ENCODE measurements around the gene CAMK1D. TPM values are rescaled to one million over a fixed set of nuclear protein-coding genes. Genes with fewer than 3 reads are reported as not detected.

Gene CAMK1D
- total RNA-seq, 4 donors from 2014 or later = 13.5 to 21.4 (median 15.7) TPM

- Histone ChIP-seq H3K9me3 (no peaks in the 10 kb centered on the region), H3K4me1 (peaks cover 10 to 38% (median 20%) of the 10 kb centered on the region in 4 donors), H3K4me3 (no peak overlapping the region), H3K36me3 (no peaks in the 10 kb centered on the region), H3K27me3 (no peaks in the 10 kb centered on the region), H3K27ac (no peak overlapping the region)
- TF ChIP-seq EP300 (IDR thresholded peaks at IDR 0.05; ENCODE audit: low read depth) (no peak), POLR2AphosphoS5 (IDR thresholded peaks at IDR 0.05) (no peak), CTCF (IDR thresholded peaks at IDR 0.05) (no peak), POLR2A (IDR thresholded peaks at IDR 0.05) (no peak)
- DNase-seq = no peak
- in situ Hi-C loops (cut with MboI; ENCODE audit: low pct_ligation_motif_present in 1 of 4, low pct_unique_long_range_greater_than_20kb in 1 of 4, low sequenced_read_pairs in 3 of 4) = loop anchor here in 2 of 4 donors (25.0 kb wide), 1 partner anchor 237 kb away; no protein-coding TSS in a partner anchor
- WGBS, 2 donors (ENCODE audit: low coverage in 1 of 2) = 67 to 85% methylated on average over 4 to 7 of the region's 7 CpGs
- intact Hi-C loops (cut with DNase I; ENCODE audit: low total_unique reads) = no loop called here
These were observed 150.0 kb downstream of the CAMK1D start for GRCh38 chr10:12499076-12499986.

- TF ChIP-seq CTCF (IDR thresholded peaks at IDR 0.05) = no peak
- TF ChIP-seq POLR2AphosphoS5 (IDR thresholded peaks at IDR 0.05) = no peak
- TF ChIP-seq EP300 (IDR thresholded peaks at IDR 0.05; ENCODE audit: low read depth) = no peak
- no peak for TF ChIP-seq POLR2A (IDR thresholded peaks at IDR 0.05)
- Histone ChIP-seq H3K36me3 (no peaks in the 10 kb centered on the region), H3K4me1 (peaks cover 10 to 38% (median 20%) of the 10 kb centered on the region in 4 donors), H3K27ac (no peak overlapping the region), H3K4me3 (no peak overlapping the region), H3K27me3 (no peaks in the 10 kb centered on the region), H3K9me3 (no peaks in the 10 kb centered on the region)
- intact Hi-C loops (cut with DNase I; ENCODE audit: low total_unique reads) = no loop called here
- in situ Hi-C loops (cut with MboI; ENCODE audit: low pct_ligation_motif_present in 1 of 4, low pct_unique_long_range_greater_than_20kb in 1 of 4, low sequenced_read_pairs in 3 of 4) = no loop called here
- no peak for DNase-seq
- WGBS, 2 donors (ENCODE audit: low coverage in 1 of 2) = 25 to 41% methylated on average over 4 to 7 of the region's 7 CpGs
These were observed 151.3 kb downstream of the CAMK1D start for GRCh38 chr10:12500381-12501303.

- H3K4me3 ChIP-seq = no peak overlapping the region
- H3K36me3 ChIP-seq = no peaks in the 10 kb centered on the region
- WGBS, 2 donors (ENCODE audit: low coverage in 1 of 2) = 65% methylated on average over 12 of the region's 12 CpGs; no CpG with 5 or more reads in 1 of the 2 donors
- no peaks in the 10 kb centered on the region for H3K9me3 ChIP-seq
- in situ Hi-C loops (cut with MboI; ENCODE audit: low pct_ligation_motif_present in 1 of 4, low pct_unique_long_range_greater_than_20kb in 1 of 4, low sequenced_read_pairs in 3 of 4) (no loop called here), intact Hi-C loops (cut with DNase I; ENCODE audit: low total_unique reads) (no loop called here)
- TF ChIP-seq POLR2AphosphoS5 (IDR thresholded peaks at IDR 0.05) = no peak
- no peak for TF ChIP-seq CTCF (IDR thresholded peaks at IDR 0.05)
- TF ChIP-seq POLR2A (IDR thresholded peaks at IDR 0.05) = no peak
- TF ChIP-seq EP300 (IDR thresholded peaks at IDR 0.05; ENCODE audit: low read depth) = no peak
- H3K27ac ChIP-seq = no peak overlapping the region
- peaks cover 10 to 38% (median 20%) of the 10 kb centered on the region in 4 donors for H3K4me1 ChIP-seq
- DNase-seq = no peak
- H3K27me3 ChIP-seq = no peaks in the 10 kb centered on the region
These were observed 152.0 kb downstream of the CAMK1D start for GRCh38 chr10:12501324-12501723.
